KOPT-K1 (cell line): ENCODE results near the gene CXCR3.
"Not testable (repeated sequence)": the region's sequence is repeated elsewhere in the genome, so short reads cannot be mapped to it uniquely, and the experiment has no call there.

ENCODE experiments used
- H3K27ac ChIP-seq: fragments of 200-600 bp; sonication (generic); 2 replicates; pipeline ENCODE4 v1.5.1; 2016; ENCODE audit warnings: antibody characterized with exemption, mild to moderate bottlenecking, low read depth, low read length; ENCODE audit not compliant: poor library complexity, severe bottlenecking
- H3K36me3 ChIP-seq: fragments of 200-600 bp; sonication (generic); 2 replicates; pipeline ENCODE4 v1.5.1; 2017; ENCODE audit warnings: antibody characterized with exemption, mild to moderate bottlenecking, low read length, moderate library complexity; ENCODE audit not compliant: insufficient read depth
- H3K9me3 ChIP-seq: fragments of 200-600 bp; sonication (generic); 2 replicates; pipeline ENCODE4 v1.5.1; 2017; ENCODE audit warnings: antibody characterized with exemption, low read length, mild to moderate bottlenecking; ENCODE audit not compliant: insufficient read depth, poor library complexity, severe bottlenecking

Gene CXCR3

DNA sequence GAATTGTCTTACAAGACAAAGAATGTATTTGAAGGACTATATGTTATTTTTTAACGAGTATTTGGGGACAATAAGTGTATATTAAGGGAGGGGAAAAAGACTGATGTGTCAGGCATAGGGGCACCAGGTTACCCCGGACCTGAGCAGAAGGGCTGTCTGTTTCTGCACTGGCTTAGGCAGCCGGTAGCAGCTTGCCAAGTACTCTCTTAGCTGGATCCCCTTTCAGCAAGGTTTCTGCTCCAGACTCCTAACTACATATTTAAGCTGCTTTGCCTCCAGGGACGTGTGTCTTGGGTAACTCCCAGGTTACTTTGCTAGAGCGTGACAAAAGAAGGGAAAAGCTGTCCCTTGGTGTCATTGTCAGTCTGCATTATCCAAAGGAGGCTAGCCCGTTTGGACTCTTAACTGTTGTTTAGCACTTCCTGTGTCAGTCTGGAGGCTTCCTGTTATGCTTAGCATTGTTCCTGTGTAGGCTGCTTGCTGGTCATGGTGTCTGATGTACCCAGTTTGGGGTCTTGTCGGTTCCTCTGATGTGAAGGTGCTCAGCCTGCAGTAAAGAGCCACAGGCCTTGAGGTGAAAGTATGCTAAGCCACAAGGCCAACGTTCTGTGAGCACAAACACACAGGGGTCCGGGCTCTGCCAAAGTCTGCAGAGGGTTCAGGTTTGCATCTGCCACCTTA, 11.6 kb downstream of the CXCR3 start:
- H3K27ac ChIP-seq, result peak overlapping the region; percentile 87
- no peaks in the 10 kb centered on the region for H3K9me3 ChIP-seq
- peaks cover 82% of the 10 kb centered on the region for H3K36me3 ChIP-seq

DNA sequence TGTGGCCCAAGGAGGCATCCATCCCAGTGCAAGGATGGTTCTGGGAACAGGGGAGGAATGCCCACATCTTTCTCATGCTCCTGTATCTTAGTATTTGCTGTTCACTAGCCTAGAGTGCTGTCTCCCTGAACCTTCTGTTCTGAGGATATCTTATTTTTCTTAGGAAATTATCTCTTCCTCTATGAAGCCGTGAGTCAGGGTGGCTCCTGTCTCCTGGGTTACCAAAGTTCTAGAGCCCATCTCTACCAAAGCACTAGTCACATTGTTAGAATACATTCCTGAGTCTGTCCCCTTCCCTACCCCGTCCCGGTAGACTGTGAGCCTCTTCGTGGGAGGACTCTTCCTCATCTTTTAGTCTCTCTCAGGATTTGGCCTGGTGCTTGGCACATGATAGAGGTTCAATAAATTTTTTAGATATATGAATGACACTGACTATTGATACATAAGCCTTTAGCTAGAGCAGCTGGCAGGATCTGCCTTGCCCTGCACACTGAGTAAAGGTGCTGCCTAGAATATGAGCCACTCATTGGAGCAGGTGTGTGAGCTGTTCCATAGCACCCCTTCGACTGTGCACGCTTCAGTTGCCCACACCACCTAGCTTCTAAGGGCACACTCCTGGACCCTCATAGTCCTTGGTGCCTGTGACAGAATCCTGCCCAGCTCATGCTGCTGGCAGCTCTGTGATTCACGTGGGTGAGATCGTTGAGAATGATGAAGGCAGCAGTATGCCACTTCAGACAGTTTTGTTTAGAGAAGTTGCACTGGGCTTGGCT, 13.3 kb downstream of the CXCR3 start:
- no peaks in the 10 kb centered on the region for H3K9me3 ChIP-seq
- H3K27ac ChIP-seq, result peak overlapping the region; percentile 87
- H3K36me3 ChIP-seq, result peaks cover 74% of the 10 kb centered on the region

DNA sequence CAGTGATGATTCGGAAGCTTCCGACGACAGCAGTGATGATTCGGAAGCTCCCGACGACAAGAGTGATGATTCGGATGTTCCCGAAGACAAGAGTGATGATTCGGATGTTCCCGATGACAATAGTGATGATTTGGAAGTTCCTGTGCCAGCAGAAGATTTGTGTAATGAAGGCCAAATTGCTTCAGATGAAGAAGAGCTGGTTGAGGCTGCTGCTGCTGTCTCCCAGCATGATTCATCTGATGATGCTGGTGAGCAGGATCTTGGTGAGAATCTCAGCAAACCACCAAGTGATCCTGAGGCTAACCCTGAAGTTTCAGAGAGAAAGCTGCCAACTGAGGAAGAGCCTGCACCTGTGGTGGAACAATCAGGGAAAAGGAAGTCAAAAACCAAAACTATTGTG, 14.2 kb downstream of the CXCR3 start:
- H3K9me3 ChIP-seq, result no peaks in the 10 kb centered on the region
- H3K27ac ChIP-seq, result no peak overlapping the region
- peaks cover 71% of the 10 kb centered on the region for H3K36me3 ChIP-seq

DNA sequence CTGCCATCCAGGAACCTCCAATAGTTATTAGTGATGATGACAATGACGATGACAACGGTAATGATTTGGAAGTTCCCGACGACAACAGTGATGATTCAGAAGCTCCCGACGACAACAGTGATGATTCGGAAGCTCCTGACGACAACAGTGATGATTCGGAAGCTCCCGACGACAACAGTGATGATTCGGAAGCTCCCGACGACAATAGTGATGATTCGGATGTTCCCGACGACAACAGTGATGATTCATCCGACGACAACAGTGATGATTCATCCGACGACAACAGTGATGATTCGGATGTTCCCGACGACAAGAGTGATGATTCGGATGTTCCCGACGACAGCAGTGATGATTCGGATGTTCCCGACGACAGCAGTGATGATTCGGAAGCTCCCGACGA, 14.7 kb downstream of the CXCR3 start:
- no peak overlapping the region for H3K27ac ChIP-seq
- H3K9me3 ChIP-seq, result no peaks in the 10 kb centered on the region
- peaks cover 71% of the 10 kb centered on the region for H3K36me3 ChIP-seq

GRCh38 chrX:71599965-71600364, 18.3 kb downstream of the CXCR3 start:
- Histone ChIP-seq H3K27ac (no peak overlapping the region), H3K9me3 (no peaks in the 10 kb centered on the region), H3K36me3 (peaks cover 63% of the 10 kb centered on the region)

GRCh38 chrX:71593210-71593609, 25.1 kb downstream of the CXCR3 start:
- H3K9me3 ChIP-seq, H3K36me3 ChIP-seq, H3K27ac ChIP-seq: not testable (repeated sequence)

- Histone ChIP-seq H3K9me3 (no peaks in the 10 kb centered on the region), H3K27ac (no peak overlapping the region)
Observed at GRCh38 chrX:71586929-71587328, 31.4 kb downstream of the CXCR3 start.

DNA sequence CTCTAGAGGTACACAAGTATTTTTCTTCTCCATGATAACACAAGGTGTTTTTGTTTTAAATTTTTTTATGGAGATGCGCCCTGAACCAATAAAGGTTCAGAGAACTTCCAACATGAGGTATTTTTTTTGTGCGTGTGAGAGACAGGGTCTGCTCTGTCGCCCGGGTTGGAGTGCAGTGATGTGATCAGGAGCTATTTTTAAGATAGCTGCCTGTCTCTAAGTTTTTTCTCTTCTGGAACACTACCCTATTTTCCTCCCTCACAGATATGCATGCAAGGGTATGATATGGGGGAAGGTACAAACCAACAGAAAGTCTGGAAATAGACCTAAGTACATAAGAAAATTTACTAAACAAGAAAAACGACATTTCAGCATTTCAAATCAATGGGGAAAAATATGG, 37.1 kb downstream of the CXCR3 start:
- H3K27ac ChIP-seq, result no peak overlapping the region
- H3K9me3 ChIP-seq, result no peaks in the 10 kb centered on the region

More at GRCh38 chrX:71586929-71587328, 31.4 kb downstream of the CXCR3 start:
- H3K36me3 ChIP-seq, result peaks cover under 1% of the 10 kb centered on the region; the same call in 1 of the 2 replicates

DNA sequence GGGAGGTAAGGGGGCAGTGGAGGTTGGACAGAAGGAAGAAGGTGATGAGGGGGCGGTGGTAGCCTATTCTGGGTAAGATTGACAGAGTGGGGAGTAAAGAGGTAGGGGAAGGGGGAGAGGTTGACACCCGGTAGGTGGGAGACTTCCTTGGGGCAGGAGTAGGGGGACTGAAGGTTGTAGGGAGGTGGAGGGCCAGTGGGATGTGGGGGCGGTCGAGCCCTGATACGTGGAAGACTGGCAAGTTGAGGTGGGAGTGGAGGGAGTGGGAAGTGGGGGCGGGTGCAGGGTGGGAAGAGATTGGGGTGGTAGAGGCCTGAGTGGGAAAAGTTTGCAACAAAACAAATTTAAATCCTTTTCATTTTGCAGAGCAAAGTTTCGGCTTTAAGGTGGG, 38.3 kb downstream of the CXCR3 start:
- no peak overlapping the region for H3K27ac ChIP-seq
- no peaks in the 10 kb centered on the region for H3K9me3 ChIP-seq
- peaks cover 54% of the 10 kb centered on the region for H3K36me3 ChIP-seq

More for the DNA sequence above, 37.1 kb downstream of the CXCR3 start:
- peaks cover 42% of the 10 kb centered on the region for H3K36me3 ChIP-seq

GRCh38 chrX:71579136-71579989, 38.9 kb downstream of the CXCR3 start:
- Histone ChIP-seq H3K36me3 (peaks cover 60% of the 10 kb centered on the region), H3K27ac (no peak overlapping the region), H3K9me3 (no peaks in the 10 kb centered on the region)

DNA sequence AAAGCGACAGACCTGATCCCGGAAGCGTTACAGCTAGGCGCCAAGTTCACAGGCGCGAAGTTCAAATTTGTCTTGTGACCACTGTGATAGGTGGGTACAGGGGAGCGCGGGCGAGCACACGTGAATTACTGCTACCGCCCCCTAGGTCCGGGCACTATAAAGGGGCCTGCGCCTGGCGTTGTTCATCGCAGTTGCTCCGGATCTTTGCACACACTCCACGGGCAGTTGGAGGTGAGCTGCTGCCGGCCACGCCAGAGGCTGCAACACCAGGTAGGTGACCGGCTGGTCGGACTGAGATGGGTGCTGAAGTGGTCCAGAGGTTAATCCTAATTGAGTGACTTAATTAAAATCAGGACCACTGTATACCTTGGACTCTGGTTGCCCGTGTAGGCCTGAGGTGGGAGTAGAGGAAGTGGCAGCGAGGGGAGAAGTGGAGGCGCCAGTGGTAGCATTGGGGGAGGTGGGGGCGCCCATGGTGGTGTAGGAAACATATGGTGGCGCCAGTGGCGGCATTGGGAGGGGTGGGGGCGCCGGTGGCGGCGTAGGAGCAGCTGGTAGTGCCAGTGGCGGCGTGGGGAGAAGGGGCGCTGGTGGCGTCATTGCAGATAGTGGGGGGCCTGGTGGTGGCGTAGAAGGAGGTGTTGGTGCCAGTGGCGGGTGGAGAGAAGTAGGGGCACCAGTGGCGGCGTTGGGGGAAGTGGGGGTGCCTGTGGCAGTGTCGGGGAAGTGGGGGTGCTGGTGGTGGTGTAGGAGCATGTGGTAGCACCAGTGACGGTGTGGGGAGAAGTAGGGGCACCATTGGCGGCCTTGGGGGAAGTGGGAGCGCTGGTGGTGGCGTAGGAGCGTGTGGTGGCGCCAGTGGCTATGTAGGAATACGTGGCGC, 39.8 kb downstream of the CXCR3 start, which contains the start of gene GCNA:
Gene GCNA (plus strand): TSS at position 185 of the 883 bp plus-strand sequence. CDS start 2,385 bp downstream, outside the sequence.
- Histone ChIP-seq H3K9me3 (no peaks in the 10 kb centered on the region), H3K36me3 (peaks cover 69% of the 10 kb centered on the region)

DNA sequence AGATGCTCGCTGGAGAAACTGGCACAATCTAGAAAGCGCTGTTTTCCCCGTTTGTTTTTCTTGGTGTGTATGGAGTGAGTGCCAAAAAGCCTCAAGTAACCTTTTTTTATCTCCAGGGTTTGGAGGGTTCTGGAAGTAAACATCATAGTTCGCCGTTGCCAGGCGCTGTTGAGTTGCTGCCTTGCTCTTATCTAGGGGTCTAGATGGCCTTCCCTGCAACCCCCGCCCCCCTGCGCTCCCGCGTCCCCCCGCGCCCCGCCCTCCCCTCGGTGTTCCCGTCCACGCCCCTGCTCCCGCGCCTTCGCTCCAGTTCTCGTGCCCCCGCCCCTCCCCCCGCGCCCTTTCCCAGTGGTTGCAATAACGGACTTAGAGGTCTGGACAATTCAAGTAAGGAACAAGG, 40.6 kb downstream of the CXCR3 start:
- Histone ChIP-seq H3K9me3 (no peaks in the 10 kb centered on the region), H3K36me3 (peaks cover 77% of the 10 kb centered on the region), H3K27ac (no peak overlapping the region)

More for the DNA sequence above, 39.8 kb downstream of the CXCR3 start, which contains the start of gene GCNA:
- H3K27ac ChIP-seq, result no peak within 1 kb of the TSS

GRCh38 chrX:71573590-71573989, 44.7 kb downstream of the CXCR3 start:
- H3K36me3 ChIP-seq, result peaks cover 98% of the 10 kb centered on the region

GRCh38 chrX:71571390-71571789, 46.9 kb downstream of the CXCR3 start:
- H3K9me3 ChIP-seq, H3K27ac ChIP-seq: not testable (repeated sequence)
- peaks cover 98% of the 10 kb centered on the region for H3K36me3 ChIP-seq

More at GRCh38 chrX:71573590-71573989, 44.7 kb downstream of the CXCR3 start:
- Histone ChIP-seq H3K9me3 (no peaks in the 10 kb centered on the region), H3K27ac (no peak overlapping the region)
